ENCODE data around the gene UPF3B. TPM values are rescaled to one million over a fixed set of nuclear protein-coding genes. Genes with fewer than 3 reads are reported as not detected.

The UPF3B gene
- total and polyA plus RNA-seq, 2 of the 4 experiments (the other 2 are of a cell fraction) = 0.54 to 6.0 TPM

- dilution Hi-C loops (cut with HindIII; ENCODE audit: low sequenced_read_pairs, unreplicated experiment) = no loop called here
- ChIA-PET CTCF (no interaction called here), POLR2A (ENCODE audit: unreplicated experiment) (no interaction called here)
- Histone ChIP-seq H4K5ac (ENCODE audit: low read depth, low read length) (no peak overlapping the region), H2BK15ac (ENCODE audit: low read depth, low read length) (no peak overlapping the region), H3K56ac (ENCODE audit: extremely low read depth, insufficient read depth, low read length) (no peak overlapping the region), H3K18ac (ENCODE audit: low read depth, low read length) (no peak overlapping the region), H3K14ac (replicated peaks; ENCODE audit: low read depth, low read length) (no peak overlapping the region), H4K20me1 (ENCODE audit: insufficient read depth, low read length) (no peaks in the 10 kb centered on the region), H3K27ac (ENCODE audit: insufficient read depth, low read length) (no peak overlapping the region), H3K23ac (ENCODE audit: low read depth, low read length) (no peak overlapping the region), H4K91ac (ENCODE audit: insufficient read depth, low read depth, low read length) (no peak overlapping the region), H3K36me3 (ENCODE audit: control insufficient read depth, insufficient read depth, low read length) (0 out of 2 replicates have a peak, but pooled peaks cover 1% of the 10 kb centered on the region), H2BK120ac (ENCODE audit: low read depth, low read length) (no peak overlapping the region), H3K79me1 (ENCODE audit: low read depth in 1 of 2, low read length in 2 of 2) (no peaks in the 10 kb centered on the region), H2AK9ac (replicated peaks; ENCODE audit: low read depth, low read length, poor library complexity) (no peak overlapping the region), H3K4me1 (ENCODE audit: control insufficient read depth, insufficient read depth, low read length) (no peaks in the 10 kb centered on the region), H3K4ac (ENCODE audit: low read depth, low read length) (no peak overlapping the region), H3K9me3 (ENCODE audit: control insufficient read depth, insufficient read depth, low read length) (no peaks in the 10 kb centered on the region), H2AK5ac (ENCODE audit: low read depth, low read length) (no peak overlapping the region), H2BK20ac (ENCODE audit: low read depth, low read length) (no peak overlapping the region), H3K27me3 (ENCODE audit: control insufficient read depth, insufficient read depth, low read length) (no peaks in the 10 kb centered on the region), H3K9ac (ENCODE audit: low read depth, low read length) (no peak overlapping the region), H4K8ac (ENCODE audit: low read depth in 2 of 2, low read length in 2 of 2) (no peak overlapping the region), H3K4me3 (ENCODE audit: insufficient read depth, low read depth, low read length) (no peak overlapping the region), H3K9me1 (ENCODE audit: insufficient read depth, low read length) (no peaks in the 10 kb centered on the region), H2AFZ (replicated peaks; ENCODE audit: low read length, poor library complexity) (no peak overlapping the region), H2BK5ac (ENCODE audit: low read depth, low read length, poor library complexity, severe bottlenecking) (no peak overlapping the region), H3K4me2 (ENCODE audit: low read depth, low read length) (no peak overlapping the region)
- in situ Hi-C loops (cut with MboI; ENCODE audit: low sequenced_read_pairs) = no loop called here
- no TSS peak for BruUV-seq (replicated peaks)
- WGBS, 2 experiments (ENCODE audit: extremely low coverage in 2 of 2, insufficient read length in 1 of 2) = no CpG with 5 or more reads among the region's 5 CpGs
- ATAC-seq (ENCODE audit: low read depth) (no peak), DNase-seq (no peak)
- intact Hi-C loops (cut with micrococcal nuclease) = no loop called here
- no peak for TF ChIP-seq SMC3 (IDR thresholded peaks at IDR 0.05; ENCODE audit: low read depth, low read length)
- no peak for TF ChIP-seq NFE2L2 (IDR thresholded peaks at IDR 0.05; ENCODE audit: low read depth, low read length)
- TF ChIP-seq, protein P1, sequence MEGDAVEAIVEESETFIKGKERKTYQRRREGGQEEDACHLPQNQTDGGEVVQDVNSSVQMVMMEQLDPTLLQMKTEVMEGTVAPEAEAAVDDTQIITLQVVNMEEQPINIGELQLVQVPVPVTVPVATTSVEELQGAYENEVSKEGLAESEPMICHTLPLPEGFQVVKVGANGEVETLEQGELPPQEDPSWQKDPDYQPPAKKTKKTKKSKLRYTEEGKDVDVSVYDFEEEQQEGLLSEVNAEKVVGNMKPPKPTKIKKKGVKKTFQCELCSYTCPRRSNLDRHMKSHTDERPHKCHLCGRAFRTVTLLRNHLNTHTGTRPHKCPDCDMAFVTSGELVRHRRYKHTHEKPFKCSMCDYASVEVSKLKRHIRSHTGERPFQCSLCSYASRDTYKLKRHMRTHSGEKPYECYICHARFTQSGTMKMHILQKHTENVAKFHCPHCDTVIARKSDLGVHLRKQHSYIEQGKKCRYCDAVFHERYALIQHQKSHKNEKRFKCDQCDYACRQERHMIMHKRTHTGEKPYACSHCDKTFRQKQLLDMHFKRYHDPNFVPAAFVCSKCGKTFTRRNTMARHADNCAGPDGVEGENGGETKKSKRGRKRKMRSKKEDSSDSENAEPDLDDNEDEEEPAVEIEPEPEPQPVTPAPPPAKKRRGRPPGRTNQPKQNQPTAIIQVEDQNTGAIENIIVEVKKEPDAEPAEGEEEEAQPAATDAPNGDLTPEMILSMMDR (conservative IDR thresholded peaks at IDR 0.05; ENCODE audit: low read depth, low read length) = no peak
- TF ChIP-seq CHD1 (IDR thresholded peaks at IDR 0.05; ENCODE audit: low read depth, low read length) = no peak
- no peak for TF ChIP-seq ELK1 (IDR thresholded peaks at IDR 0.05; ENCODE audit: borderline replicate concordance, low read depth, low read length)
- no peak for TF ChIP-seq MXI1 (IDR thresholded peaks at IDR 0.05; ENCODE audit: borderline replicate concordance, low read depth, low read length)
- no peak for TF ChIP-seq BHLHE40 (IDR thresholded peaks at IDR 0.05; ENCODE audit: low read depth, low read length)
- TF ChIP-seq MAFK (IDR thresholded peaks at IDR 0.05; ENCODE audit: low read depth, low read length) = no peak
- no peak for TF ChIP-seq FOS (IDR thresholded peaks at IDR 0.05; ENCODE audit: low read depth, low read length)
Measured at GRCh38 chrX:119828446-119828845, 24.3 kb downstream of the UPF3B start.

Measured in IMR-90 (cell line).